Effector CD4-positive, alpha-beta T cell (primary cell): ENCODE measurements around the gene LDB3. TPM values are rescaled to one million over a fixed set of nuclear protein-coding genes. Genes with fewer than 3 reads are reported as not detected.
"Not testable (repeated sequence)": the region's sequence is repeated elsewhere in the genome, so short reads cannot be mapped to it uniquely, and the experiment has no call there.

Source experiments
- DNase-seq: peaks from one replicate; pipeline ENCODE4 v3.0.0-alpha.2; 2020
- total RNA-seq: gene quantifications from one replicate; lab custom pipeline; 2026; lab: John Stamatoyannopoulos, UW

The LDB3 gene, protein sequence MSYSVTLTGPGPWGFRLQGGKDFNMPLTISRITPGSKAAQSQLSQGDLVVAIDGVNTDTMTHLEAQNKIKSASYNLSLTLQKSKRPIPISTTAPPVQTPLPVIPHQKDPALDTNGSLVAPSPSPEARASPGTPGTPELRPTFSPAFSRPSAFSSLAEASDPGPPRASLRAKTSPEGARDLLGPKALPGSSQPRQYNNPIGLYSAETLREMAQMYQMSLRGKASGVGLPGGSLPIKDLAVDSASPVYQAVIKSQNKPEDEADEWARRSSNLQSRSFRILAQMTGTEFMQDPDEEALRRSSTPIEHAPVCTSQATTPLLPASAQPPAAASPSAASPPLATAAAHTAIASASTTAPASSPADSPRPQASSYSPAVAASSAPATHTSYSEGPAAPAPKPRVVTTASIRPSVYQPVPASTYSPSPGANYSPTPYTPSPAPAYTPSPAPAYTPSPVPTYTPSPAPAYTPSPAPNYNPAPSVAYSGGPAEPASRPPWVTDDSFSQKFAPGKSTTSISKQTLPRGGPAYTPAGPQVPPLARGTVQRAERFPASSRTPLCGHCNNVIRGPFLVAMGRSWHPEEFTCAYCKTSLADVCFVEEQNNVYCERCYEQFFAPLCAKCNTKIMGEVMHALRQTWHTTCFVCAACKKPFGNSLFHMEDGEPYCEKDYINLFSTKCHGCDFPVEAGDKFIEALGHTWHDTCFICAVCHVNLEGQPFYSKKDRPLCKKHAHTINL
- not detected for total RNA-seq

DNA sequence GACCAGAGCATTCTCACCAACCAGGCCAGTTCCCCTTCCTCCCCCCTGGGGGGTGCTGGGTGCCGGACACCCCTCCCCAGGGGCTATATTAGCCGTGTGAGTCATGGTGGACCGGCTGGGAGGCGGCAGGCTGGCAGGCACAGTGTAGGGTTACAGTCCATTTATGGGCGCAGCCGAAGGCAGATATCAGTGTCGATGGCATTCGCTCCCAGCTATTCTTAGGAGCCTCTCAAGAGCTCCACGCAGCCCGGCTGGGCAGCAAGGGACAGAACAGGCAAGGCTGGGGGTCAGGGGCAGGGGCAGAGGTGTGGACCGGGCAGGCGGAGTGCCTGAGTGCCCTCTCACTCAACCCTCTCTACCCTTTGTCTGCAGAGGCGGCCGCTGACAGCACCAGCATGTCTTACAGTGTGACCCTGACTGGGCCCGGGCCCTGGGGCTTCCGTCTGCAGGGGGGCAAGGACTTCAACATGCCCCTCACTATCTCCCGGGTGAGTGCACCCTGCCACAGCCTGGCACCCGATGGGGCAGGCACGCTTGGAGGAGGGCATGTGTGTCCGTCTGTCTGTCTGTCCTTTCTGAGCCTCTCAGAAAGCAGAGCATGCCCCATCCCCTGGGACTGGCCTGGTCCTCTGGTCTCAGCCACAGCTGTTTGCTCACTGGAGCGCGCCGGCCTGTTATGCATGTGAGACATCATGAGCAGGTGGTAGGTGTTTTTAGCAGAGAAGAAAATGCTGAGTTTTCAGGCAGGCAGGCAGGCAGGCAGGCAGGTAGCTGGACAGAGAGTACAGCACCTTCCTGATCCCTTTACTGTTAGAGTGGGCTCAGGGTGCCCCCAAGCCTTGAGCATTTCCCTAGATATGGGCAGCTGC, at the start of gene LDB3:
Gene LDB3 (plus strand): TSS at position 215 of the 869 bp plus-strand sequence. CDS start 181 bp downstream, at position 396.
- no peak for DNase-seq

DNA sequence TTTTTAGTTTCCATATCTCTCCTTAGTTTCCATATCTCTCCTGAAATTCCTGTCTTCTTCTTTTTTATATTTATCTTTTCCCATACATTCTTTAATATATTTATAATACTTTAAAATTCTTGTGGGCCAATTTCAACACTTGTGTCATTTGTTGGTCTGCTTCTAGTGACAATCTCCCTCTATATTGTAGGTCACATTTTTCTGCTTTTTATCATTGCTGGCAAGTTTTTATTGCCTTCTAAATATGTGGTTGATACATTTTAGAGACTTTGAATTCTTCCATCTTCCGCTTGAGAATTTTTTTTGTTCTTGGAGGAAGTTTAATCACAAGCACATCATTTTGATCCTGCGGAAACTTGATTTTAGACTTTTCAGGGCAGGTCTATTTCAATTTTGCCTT, 40.0 kb upstream of the LDB3 start:
- DNase-seq: no peak

DNA sequence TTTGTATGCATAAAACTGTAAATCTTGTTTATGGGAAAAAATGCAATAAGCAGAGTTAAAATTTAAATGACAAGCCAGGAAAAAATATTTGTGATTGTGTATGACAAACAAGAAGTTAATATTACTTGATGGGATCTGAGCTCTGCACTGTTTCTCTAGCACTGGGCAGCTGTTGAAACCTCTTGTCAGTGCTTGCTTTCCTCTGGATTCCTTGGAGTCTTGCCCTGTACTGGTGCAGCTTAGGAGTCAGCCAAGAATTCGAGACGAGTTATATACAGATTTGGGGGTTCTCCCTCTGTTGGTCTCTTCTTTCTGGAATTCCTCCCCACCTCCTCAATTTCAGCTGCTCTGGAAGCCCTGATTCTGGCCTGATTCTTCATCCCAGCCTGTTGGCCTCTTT, 38.2 kb upstream of the LDB3 start:
- no peak for DNase-seq

DNA sequence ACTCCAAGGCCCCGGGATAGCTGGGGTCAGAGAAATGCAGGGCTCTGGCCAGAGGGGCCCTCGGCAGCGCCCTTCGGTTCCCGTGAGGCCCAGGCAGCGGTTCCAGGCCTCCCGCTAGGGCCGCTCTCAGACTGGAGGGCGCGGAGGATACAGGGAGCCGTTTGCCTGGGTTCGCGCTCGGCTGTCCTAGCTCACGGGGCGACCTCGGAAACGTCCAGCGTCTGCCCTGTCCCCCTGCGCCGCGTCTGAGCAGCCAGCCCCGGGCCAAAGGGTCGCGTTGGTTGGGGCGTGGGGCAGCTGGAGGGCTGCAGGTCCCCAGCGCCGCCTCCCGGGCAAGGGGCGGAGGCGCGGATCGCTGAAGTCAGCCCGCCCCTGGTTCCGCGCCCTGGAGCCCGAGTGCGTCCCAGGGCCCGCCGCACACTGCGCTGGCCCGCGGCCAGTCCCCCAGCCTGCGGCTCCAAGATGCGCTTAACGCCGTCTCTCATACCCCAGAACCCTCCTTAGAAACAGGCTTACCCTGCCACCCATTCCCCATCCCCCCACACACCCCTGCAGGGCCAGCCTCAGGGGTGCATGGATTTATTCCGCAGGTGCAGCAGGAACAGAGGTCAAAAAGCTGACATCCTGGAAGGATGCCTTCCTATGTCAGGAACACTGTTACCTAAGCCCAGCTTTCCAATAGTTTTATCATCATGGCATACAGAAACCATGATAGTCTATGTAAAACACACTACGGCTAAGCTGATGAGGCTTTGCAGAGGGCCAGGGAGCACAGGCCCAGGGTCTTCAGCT, 36.1 kb upstream of the LDB3 start:
- DNase-seq: no peak

DNA sequence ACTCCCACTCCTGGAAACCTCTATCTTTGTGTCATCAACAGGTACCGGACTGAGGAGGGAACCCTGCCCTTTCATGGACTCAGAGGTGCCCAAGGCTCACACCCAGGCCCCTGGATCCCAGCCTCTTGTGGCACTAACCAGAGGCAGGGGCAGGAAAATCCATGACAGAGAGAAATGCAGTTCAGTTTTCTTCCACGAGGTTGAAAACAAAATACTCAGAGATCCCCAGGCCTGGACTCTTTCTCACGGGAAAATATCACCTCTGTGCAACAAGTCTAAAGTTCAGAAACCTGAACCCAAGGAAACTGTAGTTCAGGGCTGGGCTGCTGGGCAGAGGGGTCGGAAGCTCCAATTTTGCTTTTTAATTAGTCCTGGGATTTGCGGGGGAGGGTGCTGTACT, 35.4 kb upstream of the LDB3 start:
- no peak for DNase-seq

DNA sequence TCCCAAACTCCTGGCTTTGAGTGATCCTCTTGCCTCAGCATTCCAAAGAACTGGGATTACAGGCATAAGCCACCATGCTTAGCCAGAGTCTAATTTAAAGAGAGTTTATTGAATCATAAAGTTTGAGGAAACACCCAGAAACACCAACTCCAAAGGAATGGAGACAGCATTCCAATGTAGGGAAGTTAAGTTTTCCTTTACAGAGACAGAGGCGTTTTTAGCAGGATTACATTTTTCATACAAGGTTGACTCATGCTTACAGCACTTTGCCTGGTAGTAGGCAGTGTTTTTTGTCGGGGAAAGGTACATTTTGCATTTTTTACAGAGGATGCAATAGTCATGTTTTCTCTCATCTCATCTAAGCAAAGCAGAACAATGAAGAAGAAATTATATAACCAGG, 32.9 kb upstream of the LDB3 start:
- no peak for DNase-seq

DNA sequence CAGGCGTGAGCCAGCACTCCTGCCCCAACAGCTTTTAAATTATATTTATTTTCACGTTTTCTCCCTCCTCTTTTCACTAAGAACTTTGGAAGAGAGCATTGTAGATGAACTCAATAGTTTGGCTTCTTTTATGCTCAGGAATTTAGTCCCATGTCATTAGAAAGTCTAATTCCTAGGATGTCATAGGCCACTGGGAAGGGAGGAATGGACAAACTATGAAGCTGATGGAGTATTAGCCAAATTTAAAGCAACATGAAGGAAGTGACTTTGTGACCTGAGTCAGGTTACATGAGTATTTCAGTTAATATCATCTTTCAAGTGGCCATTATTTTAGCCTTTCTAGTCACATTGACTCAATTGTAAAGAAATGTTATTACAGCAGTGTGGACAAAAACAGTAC, 32.0 kb upstream of the LDB3 start:
- DNase-seq: no peak

DNA sequence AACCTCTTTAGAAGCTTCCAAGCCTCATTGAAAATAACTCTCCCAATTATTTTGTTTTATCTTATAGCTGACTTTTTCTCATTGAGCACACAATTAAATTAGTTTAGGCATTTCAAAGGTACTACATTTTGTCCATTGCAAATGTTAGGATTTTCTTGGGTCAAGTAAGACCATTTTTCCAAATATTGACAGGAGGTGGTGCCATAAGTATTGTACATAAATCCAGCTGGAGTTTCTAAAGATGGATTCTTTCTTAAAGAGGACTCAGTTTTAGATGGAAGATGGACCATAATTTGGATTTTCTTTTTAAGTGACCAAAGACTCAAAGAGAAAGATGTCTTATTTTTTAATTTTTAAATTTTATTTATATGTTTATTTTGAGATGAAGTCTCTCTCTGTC, 26.3 kb upstream of the LDB3 start:
- DNase-seq: no peak

DNA sequence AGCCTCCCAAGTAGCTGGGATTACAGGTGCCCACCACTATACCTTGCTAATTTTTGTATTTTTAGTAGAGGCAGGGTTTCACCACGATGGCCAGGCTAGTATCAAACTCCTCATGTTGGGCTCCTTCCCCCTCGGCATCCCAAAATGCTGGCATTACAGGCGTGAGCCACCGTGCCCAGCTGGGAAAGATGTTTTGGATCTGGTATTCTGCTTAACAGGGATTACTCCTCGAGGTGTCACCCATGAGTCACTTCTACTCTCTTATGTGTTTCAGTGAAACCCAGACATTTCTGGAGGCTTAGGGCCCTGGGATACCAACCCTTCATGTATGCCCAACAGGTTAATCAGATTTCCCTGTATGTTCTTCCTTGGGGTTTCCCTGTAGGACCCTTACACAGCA, 25.8 kb upstream of the LDB3 start:
- DNase-seq: no peak

DNA sequence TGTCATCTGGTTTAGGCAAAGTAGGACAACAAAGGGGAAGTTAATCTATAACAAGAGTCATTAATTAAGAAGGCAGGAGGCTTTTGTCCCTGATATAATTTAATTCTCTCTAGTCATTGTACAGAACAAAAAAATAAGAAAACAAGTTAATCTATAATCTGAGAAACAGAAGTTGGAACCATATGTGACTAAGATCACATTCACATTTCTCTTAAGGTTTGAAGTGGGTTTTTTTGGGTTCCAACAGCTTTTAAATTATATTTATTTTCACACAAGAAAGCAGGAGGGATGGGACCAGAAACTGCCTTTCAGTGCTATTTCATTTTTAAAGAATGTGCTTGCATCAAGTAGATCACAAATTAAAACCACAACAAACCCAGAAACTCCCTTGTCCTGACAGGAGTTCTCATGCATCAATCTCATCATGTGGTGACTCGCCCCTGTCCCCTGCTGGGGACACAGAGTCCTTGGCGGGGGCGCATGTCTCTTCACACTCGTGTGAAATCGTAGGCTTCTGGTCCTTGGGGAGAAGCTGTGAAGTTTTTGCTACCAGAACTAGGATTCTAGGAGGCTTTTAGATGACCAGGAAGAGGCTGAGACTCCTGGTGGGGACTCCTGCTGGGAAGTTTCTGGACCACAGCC, 24.0 kb upstream of the LDB3 start:
- DNase-seq: no peak

DNA sequence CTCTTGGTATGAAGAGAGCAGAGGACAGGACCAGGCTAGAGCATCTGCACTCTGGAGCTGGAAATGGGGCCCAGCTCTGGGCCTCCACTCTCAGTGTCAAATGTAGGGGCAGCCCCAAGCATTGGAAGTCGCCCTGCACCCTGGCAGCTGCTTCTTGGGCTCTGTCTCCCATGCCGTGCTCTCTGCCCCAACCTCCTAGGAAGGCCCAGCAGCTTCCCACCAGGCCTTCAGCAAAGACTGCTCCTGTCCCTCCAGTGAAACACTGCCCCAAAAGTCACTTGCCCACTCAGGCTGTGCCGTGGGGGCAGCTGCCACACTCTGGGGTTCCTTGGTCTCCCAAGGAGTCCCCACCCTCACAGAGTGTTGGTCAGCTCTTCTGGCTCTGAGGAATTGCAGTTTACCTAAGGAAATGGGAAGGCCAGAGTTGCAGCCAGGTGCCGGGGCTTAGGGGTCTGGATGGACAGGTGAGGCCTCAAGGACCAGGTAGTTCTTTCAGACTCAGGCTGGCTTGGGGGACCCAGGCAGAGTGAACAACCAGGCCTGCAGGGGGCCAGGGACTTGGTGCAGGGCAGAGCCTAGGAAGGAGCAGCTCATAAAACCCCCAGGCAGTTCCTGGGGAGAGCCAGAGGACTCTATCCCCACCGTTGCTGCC, 23.4 kb upstream of the LDB3 start:
- no peak for DNase-seq

DNA sequence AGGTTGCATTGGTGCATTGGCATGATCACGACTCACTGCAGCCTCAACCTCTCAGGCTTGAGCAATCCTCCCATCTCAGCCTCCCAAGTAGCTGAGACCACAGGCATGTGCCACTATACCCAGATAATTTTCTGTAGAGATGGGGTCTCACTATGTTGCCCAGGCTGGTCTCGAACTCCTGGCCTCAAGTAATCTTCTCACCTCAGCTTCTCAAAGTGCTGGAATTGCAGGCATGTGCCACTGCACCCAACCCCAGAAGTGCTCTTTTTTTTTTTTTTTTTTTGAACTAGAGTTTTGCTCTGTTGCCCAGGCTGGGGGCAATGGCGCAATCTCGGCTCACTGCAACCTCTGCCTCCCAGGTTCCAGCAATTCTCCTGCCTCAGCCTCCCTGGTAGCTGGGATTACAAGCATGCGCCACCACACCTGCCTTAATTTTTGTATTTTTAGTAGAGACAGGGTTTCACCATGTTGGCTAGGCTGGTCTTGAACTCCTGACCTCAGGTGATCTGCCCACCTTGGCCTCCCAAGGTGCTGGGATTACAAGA, 22.6 kb upstream of the LDB3 start:
- not testable (repeated sequence) for DNase-seq

DNA sequence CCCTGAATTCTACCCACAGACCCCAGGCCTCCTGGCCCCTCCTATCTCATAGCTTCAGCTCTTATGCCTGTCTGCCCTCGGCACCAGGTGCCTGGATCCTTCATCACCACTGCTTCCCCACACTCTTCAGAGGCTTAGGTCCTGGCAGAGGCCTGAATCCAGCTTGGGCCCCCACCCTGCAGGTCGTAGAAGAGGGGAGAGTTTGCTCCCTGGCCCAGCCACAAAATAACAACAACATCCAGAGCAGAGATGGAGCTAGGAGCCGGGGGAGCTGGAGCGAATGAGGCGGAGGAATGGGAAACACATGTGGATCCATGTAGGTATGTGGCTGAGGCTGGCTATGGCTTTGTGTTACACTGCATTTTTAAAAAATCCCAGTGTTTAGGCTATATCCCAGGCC, 21.8 kb upstream of the LDB3 start:
- no peak for DNase-seq

DNA sequence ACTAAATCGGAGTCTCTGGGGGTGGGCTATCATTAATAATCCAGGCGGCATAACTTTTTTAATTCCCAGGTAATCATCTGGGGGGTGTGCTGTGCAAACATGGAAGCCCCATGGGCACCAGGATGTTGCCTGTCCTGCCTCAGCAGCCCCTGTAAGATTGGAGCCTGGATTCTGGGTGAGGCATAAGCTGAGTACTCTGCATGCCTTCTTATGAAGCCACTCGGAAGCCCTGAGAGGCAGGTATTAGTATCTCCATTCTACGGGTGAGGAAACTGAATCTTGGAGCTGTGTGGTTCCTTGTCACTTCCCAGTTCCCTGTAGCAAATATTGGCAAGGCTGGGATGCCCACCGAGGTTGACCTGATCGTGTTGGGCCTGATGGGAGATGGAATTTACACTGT, 21.4 kb upstream of the LDB3 start:
- no peak for DNase-seq

DNA sequence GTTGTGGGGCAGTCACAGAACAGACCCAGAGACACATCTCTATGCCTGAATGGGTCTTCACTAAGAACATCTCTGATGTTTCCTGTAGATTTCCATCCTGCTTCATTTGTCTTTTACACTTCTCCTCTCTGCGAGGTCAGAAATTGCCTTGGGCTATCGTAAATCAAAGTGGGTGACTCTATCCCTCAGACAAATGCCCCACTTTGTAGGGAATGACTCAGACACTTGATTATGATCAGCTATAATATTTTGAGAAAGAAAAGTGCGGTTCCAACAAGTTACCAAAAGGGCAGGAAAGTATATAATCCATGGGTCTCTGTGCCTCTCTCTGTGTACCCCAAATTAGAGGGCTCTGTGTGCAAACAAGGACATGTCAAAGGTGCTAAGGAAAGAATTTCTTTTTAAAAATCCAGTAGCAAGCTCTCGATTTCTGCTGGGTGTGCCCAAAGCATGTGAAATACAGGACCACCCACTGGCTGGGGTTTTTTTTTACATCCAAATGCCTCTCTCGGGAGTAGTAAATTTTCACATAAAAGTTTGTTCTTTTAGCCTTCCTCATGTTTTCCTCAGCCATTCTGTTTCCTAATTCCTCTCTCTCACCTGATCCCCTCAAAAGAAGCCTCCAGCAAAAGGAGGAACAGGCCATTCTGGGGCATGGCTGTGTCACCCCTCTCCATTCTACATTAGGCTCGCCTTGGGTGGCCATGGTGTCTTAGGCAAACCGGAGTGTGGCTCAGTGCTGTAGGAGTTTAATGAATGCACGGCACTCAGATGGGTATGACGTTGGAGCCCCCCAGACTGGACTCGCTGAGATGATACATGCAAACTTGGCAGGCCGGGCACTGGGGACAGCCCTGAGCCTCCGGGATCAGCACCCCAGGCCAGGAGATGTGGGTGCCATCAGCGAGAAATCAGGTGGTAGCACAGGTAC, 20.3 kb upstream of the LDB3 start:
- DNase-seq: no peak

DNA sequence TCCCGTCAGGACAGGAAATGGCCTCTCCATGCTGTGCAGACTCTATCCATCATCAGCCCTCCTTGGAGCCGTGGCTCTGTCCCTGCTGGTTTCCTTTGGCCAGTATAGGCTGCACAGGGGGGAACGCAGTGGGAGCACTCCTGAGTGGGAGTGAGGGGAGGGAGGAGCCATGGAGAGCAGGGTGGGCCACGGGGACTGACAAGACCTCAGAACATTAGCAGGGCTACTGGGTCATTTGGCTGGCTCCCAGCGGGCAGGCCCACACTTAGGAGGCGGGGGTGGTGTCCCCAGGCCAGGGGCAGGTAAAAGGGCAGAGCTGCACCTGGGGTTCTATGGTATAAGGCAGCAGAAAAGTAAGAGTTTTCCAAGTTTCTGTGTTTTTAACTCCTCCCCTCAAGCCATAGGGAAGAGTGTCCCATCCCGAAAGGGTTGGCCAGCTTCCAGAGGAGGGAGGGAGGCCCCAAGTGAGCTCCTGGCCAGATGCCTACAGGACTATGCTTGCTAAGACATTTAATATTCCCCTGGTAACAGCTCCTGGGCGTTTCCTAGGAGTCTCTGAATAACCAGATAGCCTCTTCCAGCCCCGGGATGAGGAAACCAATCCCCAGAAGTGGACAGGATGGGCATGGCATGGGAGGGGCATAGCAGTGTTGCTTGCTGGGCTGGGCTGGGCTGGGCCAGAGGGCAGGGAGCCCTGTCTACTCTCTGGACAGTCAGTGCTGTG, 19.4 kb upstream of the LDB3 start:
- DNase-seq: no peak

DNA sequence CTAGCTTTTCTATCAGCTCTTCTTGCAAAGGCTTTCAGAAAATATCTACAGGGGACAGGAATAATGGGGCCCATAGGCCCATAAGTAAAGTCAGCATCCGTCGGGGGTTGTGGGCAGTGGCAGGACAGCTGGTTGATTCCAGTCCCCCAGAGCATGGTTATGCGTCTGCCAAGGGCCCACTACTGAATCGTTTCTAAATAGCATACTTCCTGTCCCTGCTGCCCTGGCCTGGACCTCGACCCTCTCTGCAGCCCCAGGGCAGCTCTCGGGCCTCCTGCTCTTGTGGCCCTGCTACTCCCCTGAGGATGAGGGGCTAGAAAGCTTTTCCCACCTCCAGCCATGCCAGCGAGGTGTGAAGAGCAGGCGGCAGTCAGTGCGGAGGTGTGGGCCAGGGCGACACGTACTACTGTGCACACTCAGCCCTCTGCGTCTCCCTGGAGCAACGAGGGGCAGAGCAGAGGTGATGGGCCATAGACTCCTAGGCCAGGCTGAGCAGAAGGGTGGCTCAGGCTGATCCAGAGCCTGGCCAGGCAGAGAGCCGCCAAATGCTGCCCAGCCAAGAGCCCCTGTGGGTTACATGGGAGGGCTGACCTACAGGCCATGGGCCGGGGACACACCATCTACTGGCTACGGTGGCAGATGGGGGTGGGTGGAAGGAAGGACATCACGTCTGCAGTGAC, 18.7 kb upstream of the LDB3 start:
- no peak for DNase-seq

DNA sequence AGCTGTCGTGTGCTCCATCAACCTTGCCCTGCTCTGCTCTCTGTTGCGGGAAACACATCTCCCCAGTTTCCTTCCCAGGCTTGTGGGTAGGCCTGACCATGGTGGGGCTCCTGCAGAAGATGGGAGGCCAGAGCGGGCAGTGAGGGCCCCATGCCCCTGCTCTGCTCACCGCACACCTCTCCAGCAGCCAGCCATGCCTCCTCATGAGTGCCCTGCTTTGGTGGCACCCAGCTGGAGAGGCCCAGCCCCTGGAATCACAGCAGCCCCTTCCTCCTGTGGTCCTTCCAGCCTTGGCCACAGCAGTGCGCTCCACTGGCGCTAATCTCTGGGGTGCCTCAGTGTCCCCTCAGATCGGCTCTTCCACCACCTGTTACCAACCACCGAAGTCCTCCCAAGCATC, 18.2 kb upstream of the LDB3 start:
- DNase-seq: no peak

DNA sequence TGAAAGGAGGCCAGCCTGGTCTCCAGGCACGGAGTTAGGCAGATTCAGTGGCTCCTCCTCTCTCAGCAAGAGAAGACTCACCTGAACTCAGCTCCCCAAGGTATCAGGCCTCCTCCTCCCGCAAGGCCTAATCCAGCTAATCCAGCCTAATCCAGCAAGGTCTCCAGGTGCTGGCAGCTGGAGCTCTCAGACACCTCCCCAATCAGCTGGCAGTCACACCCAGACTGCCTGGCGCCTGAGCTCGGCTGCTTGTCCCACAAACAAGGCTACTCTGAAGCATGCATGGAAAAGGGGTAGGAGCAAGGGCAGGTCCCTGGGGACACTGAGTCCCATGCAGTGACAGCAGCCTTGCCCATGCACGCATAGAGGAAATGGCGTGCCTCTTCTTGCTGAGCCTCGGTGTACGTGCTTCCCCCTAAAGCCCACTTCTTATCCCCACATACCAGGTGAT, 17.3 kb upstream of the LDB3 start:
- no peak for DNase-seq
